ENCODE data around the gene SERTAD3. TPM values are rescaled to one million over a fixed set of nuclear protein-coding genes. Genes with fewer than 3 reads are reported as not detected.
A peak's percentile ranks its signal among the peaks of the same experiment; 100 is the strongest.
"Not testable (repeated sequence)": the region's sequence is repeated elsewhere in the genome, so short reads cannot be mapped to it uniquely, and the experiment has no call there.

Gene SERTAD3
- total RNA-seq, 1 donor from 2014 or later = 40.3 TPM

DNA sequence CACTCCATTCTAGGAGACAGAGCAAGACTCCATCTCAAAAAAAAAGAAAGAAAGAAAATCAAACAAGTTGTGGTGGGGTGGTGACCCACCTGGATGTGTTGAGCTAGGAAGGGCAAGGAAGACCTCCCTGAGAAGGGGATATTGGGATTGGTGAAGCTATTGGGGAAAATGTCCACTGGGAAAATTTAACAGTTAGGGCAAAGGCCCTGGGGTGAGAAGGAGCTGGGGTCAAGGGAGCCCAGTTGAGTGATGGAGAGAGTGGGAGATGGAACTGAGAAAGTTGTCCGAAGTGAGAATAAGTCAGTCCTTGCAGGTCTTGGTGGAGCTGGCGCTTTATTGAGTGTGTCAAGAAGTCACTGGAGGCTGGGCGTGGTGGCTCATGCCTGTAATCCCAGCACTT, 5.9 kb downstream of the SERTAD3 start:
- DNase-seq (ENCODE audit: low spot score) = no peak
- peak overlapping the region; percentile 36 for H3K27ac Mint-ChIP-seq (ENCODE audit: unreplicated experiment)
- no peak overlapping the region for H3K4me3 Mint-ChIP-seq (ENCODE audit: unreplicated experiment)
- TF ChIP-seq, protein P1, sequence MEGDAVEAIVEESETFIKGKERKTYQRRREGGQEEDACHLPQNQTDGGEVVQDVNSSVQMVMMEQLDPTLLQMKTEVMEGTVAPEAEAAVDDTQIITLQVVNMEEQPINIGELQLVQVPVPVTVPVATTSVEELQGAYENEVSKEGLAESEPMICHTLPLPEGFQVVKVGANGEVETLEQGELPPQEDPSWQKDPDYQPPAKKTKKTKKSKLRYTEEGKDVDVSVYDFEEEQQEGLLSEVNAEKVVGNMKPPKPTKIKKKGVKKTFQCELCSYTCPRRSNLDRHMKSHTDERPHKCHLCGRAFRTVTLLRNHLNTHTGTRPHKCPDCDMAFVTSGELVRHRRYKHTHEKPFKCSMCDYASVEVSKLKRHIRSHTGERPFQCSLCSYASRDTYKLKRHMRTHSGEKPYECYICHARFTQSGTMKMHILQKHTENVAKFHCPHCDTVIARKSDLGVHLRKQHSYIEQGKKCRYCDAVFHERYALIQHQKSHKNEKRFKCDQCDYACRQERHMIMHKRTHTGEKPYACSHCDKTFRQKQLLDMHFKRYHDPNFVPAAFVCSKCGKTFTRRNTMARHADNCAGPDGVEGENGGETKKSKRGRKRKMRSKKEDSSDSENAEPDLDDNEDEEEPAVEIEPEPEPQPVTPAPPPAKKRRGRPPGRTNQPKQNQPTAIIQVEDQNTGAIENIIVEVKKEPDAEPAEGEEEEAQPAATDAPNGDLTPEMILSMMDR (IDR thresholded peaks at IDR 0.05) = no peak
- no peaks in the 10 kb centered on the region for H3K27me3 Mint-ChIP-seq (ENCODE audit: low read depth)
- no peaks in the 10 kb centered on the region for H3K9me3 Mint-ChIP-seq (ENCODE audit: low read depth)
- H3K36me3 Mint-ChIP-seq (ENCODE audit: low read depth) = peaks cover 13% of the 10 kb centered on the region
- peaks cover 23% of the 10 kb centered on the region for H3K4me1 Mint-ChIP-seq (ENCODE audit: low read depth)

DNA sequence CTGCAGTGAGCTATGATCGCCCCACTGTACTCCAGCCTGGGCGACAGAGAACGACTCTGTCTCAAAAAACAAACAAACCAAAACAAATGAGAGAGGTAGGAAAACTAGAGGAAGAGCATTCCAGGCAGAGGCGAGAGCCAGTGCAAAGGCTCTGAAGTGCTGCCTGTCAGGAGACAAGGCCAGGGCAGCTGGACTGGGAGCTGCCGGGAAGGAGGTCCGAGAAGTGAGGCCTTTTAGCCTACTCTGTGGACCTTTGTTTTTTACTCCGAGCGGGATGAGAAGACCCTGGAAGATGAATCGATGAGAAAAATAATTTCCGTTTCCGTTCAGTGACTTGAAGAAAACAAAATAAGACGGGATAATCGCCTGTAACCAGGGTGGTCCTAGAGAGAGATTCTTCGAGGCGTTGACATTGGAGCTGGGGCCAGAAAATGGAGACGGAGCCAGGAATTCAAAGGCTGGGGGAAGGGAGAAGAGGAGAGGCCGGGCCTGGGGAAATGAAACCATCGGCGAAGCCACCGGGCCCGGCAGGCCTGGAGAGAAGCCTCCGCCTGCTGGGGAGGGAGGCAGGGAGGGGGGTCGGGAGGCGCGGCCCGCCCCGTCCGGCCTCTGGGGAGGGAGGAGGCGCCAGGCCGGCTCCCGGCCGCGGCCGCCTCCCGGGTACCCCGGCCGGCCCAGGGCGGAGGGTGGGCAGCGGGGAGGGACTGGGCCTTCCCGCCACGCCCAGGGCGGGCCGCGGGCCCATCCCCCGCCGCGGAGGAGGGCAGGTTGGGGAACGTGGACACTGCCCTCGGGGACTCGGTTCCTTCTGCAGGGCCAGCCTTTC, 10.5 kb downstream of the SERTAD3 start:
- Mint-ChIP-seq H3K4me3 (ENCODE audit: unreplicated experiment) (peak overlapping the region; percentile 77), H3K36me3 (ENCODE audit: low read depth) (peaks cover 2% of the 10 kb centered on the region), H3K9me3 (ENCODE audit: low read depth) (no peaks in the 10 kb centered on the region), H3K4me1 (ENCODE audit: low read depth) (peaks cover 15% of the 10 kb centered on the region), H3K27me3 (ENCODE audit: low read depth) (no peaks in the 10 kb centered on the region), H3K27ac (ENCODE audit: unreplicated experiment) (peak overlapping the region; percentile 100)
- no peak for DNase-seq (ENCODE audit: low spot score)
- TF ChIP-seq, protein P1 (IDR thresholded peaks at IDR 0.05) = no peak

DNA sequence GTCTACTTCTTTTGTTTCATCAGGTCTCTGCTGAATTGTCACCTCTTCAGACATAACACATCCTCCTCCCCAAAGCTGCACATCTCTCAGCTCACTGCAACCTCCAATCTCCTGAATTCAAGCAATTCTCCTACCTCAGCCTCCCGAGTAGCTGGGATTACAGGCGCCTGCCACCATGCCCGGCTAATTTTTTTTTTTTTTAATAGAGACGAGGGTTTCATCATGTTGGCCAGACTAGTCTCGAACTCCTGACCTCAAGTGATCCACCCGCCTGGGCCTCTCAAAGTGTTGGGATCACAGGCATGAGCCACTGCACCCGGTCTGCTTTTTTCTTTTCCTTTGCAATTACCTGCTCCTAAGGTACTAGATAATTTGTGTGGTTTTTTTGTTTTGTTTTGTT, 11.4 kb downstream of the SERTAD3 start:
- H3K36me3 Mint-ChIP-seq (ENCODE audit: low read depth); DNase-seq (ENCODE audit: low spot score); H3K9me3 Mint-ChIP-seq (ENCODE audit: low read depth); H3K27me3 Mint-ChIP-seq (ENCODE audit: low read depth): not testable (repeated sequence)
- Mint-ChIP-seq H3K27ac (ENCODE audit: unreplicated experiment) (peak overlapping the region; percentile 100), H3K4me3 (ENCODE audit: unreplicated experiment) (peak overlapping the region; percentile 77), H3K4me1 (ENCODE audit: low read depth) (peaks cover 15% of the 10 kb centered on the region)

DNA sequence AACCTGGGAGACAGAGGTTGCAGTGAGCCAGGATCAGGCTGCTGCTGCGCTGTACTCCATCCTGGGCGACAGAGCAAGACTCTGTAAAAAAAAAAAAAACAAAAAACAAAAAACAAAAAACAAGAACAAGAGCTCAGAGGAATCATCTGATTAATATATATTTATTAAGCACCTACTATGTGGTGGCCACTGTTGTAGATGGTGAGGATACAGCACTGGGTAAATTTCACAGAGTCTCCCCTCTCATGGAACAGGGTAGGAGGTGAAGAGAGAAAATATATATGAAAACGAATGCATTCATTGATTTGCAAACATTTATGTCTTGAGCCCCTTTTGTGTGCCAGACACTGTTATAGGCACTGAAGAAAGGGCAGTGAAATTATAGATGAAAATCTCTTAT, 12.4 kb downstream of the SERTAD3 start:
- no peak overlapping the region for H3K27ac Mint-ChIP-seq (ENCODE audit: unreplicated experiment)
- H3K4me1 Mint-ChIP-seq (ENCODE audit: low read depth) = peaks cover 15% of the 10 kb centered on the region
- TF ChIP-seq, protein P1 (IDR thresholded peaks at IDR 0.05) = no peak
- no peak overlapping the region for H3K4me3 Mint-ChIP-seq (ENCODE audit: unreplicated experiment)
- no peaks in the 10 kb centered on the region for H3K9me3 Mint-ChIP-seq (ENCODE audit: low read depth)
- no peaks in the 10 kb centered on the region for H3K36me3 Mint-ChIP-seq (ENCODE audit: low read depth)
- no peak for DNase-seq (ENCODE audit: low spot score)
- H3K27me3 Mint-ChIP-seq (ENCODE audit: low read depth) = no peaks in the 10 kb centered on the region

DNA sequence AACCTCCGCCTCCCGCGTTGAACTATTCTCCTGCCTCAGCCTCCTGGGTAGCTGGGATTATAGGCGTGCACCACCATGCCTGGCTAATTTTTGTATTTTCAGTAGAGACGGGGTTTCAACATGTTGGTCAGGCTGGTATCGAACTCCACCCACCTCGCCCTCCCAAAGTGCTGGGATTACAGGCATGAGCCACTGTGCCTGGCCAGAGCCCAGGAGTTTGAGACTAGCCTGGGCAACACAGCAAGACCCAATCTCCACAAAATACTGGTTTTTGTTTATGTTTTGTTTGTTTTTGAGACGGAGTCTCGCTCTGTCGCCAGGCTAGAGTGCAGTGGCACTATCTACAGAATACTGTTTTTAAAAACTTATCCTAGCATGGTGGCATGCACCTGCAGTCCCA, 13.9 kb downstream of the SERTAD3 start:
- not testable (repeated sequence) for H3K4me3 Mint-ChIP-seq (ENCODE audit: unreplicated experiment); H3K36me3 Mint-ChIP-seq (ENCODE audit: low read depth); H3K27ac Mint-ChIP-seq (ENCODE audit: unreplicated experiment); H3K27me3 Mint-ChIP-seq (ENCODE audit: low read depth); H3K9me3 Mint-ChIP-seq (ENCODE audit: low read depth); DNase-seq (ENCODE audit: low spot score)
- H3K4me1 Mint-ChIP-seq (ENCODE audit: low read depth) = peaks cover 21% of the 10 kb centered on the region

DNA sequence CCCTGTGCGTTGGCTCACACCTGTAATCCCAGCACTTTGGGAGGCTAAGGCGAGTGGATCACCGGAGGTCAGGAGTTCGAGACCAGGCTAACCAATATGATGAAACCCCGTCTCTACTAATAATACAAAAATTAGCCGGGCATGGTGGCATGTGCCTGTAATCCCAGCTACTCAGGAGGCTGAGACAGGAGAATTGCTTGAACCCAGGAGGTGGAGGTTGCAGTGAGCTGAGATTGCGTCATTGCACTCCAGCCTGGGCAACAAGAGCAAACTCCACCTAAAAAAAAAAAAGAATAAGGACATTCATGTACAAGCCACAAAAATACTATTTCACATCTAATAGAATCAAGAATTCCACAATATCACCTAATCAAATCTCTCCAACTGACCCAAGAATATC, 15.9 kb downstream of the SERTAD3 start:
- H3K27me3 Mint-ChIP-seq (ENCODE audit: low read depth); H3K9me3 Mint-ChIP-seq (ENCODE audit: low read depth); H3K4me3 Mint-ChIP-seq (ENCODE audit: unreplicated experiment); DNase-seq (ENCODE audit: low spot score); H3K27ac Mint-ChIP-seq (ENCODE audit: unreplicated experiment); H3K36me3 Mint-ChIP-seq (ENCODE audit: low read depth): not testable (repeated sequence)
- H3K4me1 Mint-ChIP-seq (ENCODE audit: low read depth) = peaks cover 21% of the 10 kb centered on the region

Data from chondrocyte (in vitro differentiated cells).